Transverse colon (tissue), 4 donors: ENCODE results near the gene P2RX4. TPM values are rescaled to one million over a fixed set of nuclear protein-coding genes. Genes with fewer than 3 reads are reported as not detected.

Experiments
- DNase-seq: peaks from one replicate; pipeline ENCODE4 v3.0.0-alpha.2; 2019
- H3K27ac ChIP-seq, 4 donors: fragments of 200-600 bp; sonication (generic); 2 replicates each; pipeline ENCODE4 v1.5.1; 2016 to 2018; ENCODE audit warnings: inconsistent platforms in 4 of 4
- H3K27me3 ChIP-seq: fragments of 200-600 bp; sonication (generic); 2 replicates; pipeline ENCODE4 v1.5.1; 2017; ENCODE audit warnings: inconsistent platforms
- H3K36me3 ChIP-seq, 4 donors: fragments of 200-600 bp; sonication (generic); 2 replicates each; pipeline ENCODE4 v1.5.1; 2017 to 2019; ENCODE audit warnings: inconsistent platforms in 4 of 4
- H3K4me1 ChIP-seq, 4 donors: fragments of 200-600 bp; sonication (generic); 2 replicates each; pipeline ENCODE4 v1.5.1; 2017 to 2020; ENCODE audit warnings: inconsistent platforms in 4 of 4
- H3K4me3 ChIP-seq, 4 donors: fragments of 200-600 bp; sonication (generic); 1 replicate in 1 of 4; 2 replicates in 3 of 4; pipeline versions ENCODE4 v1.5.1 to v1.6.1; 2017 to 2019; ENCODE audit warnings: inconsistent platforms in 4 of 4
- H3K9me3 ChIP-seq, 2 donors: fragments of 200-600 bp; sonication (generic); 2 replicates each; pipeline ENCODE4 v1.5.1; 2017 to 2019; ENCODE audit warnings: inconsistent platforms in 2 of 2
- EP300 ChIP-seq: sonication (generic); formaldehyde crosslinking; IDR thresholded peaks from one replicate; pipeline ENCODE4 v1.6.1; 2017; ENCODE audit warnings: antibody characterized with exemption, low read depth
- POLR2A ChIP-seq: fragments of 450-650 bp; IDR thresholded peaks from one replicate; pipeline ENCODE4 v1.6.1; 2016; ENCODE audit warnings: antibody characterized with exemption, mild to moderate bottlenecking, moderate library complexity
- POLR2AphosphoS5 ChIP-seq, 3 donors: sonication (generic); formaldehyde crosslinking; IDR thresholded peaks; one replicate each; pipeline ENCODE4 v1.6.1; 2016; ENCODE audit warnings: antibody characterized with exemption in 3 of 3
- WGBS, 2 donors: methylation state at CpG; one replicate each; pipeline ENCODE4 v1.1.5; 2018; ENCODE audit warnings: low coverage in 1 of 2; 5-methylcytosine and 5-hydroxymethylcytosine counted together
- in situ Hi-C, 4 donors: fragments of 200-750 bp; cut with MboI; loops; one replicate each; pipeline versions ENCODE4 v1.15.0 to v1.15.1; 2017; ENCODE audit warnings: low sequenced_read_pairs in 3 of 4, low pct_ligation_motif_present in 1 of 4, low pct_unique_long_range_greater_than_20kb in 1 of 4
- intact Hi-C: fragments of 100-400 bp; cut with DNase I; formaldehyde crosslinking; loops from one replicate; pipeline ENCODE4 v1.15.1; 2023; ENCODE audit warnings: low total_unique reads
- total RNA-seq, 4 donors: library from RNA; depleted of rRNA; stranded (reverse); fragments of >200 nt; gene quantifications; one replicate each; pipeline ENCODE4 v1.1.0, GENCODE V29; 2016
- TF ChIP-seq, protein P1 (sequence below), 5 experiments: fragments of 200-600 bp in 3 of 5; fragments of 450-650 bp in 2 of 5; sonication (generic) in 3 of 5; IDR thresholded peaks; 1 replicate in 2 of 5; 2 replicates in 3 of 5; pipeline ENCODE4 v1.5.1; 2016 to 2017; ENCODE audit warnings: antibody characterized with exemption in 5 of 5, inconsistent platforms in 3 of 5, mild to moderate bottlenecking in 2 of 5, moderate library complexity in 1 of 5

P2RX4 gene
- total RNA-seq, 4 donors from 2014 or later, result 103 to 435 (median 217) TPM

DNA sequence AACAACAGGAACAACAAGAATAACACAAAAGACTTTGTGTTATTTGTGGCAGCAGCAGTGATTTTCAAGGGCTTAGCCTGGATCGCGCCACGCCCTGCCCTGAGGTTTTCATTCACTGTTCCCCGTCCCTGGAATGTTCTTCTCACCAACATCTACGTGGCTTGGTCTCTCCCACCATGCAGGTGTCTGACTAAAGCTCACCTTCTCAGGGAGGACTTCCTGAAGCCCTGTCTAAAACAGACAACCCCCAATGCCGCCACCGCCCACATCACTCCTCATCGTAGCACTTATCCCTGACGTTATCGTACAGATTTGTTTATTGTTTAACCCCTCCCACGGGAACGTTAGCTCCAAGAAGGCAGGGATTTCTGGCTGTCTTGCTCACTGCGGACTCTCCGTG, 40.4 kb downstream of the P2RX4 start:
- H3K27ac ChIP-seq, result no peak overlapping the region
- 83 to 100% methylated on average over 2 to 14 of the region's 14 CpGs for WGBS, 2 donors
- no peaks in the 10 kb centered on the region for H3K4me1 ChIP-seq
- DNase-seq, result no peak
- no peak overlapping the region for H3K4me3 ChIP-seq
- H3K9me3 ChIP-seq, result no peaks in the 10 kb centered on the region
- intact Hi-C loops, result no loop called here
- in situ Hi-C loops, result no loop called here
- TF ChIP-seq, protein P1, sequence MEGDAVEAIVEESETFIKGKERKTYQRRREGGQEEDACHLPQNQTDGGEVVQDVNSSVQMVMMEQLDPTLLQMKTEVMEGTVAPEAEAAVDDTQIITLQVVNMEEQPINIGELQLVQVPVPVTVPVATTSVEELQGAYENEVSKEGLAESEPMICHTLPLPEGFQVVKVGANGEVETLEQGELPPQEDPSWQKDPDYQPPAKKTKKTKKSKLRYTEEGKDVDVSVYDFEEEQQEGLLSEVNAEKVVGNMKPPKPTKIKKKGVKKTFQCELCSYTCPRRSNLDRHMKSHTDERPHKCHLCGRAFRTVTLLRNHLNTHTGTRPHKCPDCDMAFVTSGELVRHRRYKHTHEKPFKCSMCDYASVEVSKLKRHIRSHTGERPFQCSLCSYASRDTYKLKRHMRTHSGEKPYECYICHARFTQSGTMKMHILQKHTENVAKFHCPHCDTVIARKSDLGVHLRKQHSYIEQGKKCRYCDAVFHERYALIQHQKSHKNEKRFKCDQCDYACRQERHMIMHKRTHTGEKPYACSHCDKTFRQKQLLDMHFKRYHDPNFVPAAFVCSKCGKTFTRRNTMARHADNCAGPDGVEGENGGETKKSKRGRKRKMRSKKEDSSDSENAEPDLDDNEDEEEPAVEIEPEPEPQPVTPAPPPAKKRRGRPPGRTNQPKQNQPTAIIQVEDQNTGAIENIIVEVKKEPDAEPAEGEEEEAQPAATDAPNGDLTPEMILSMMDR (IDR thresholded peaks at IDR 0.05), result no peak
- TF ChIP-seq EP300 (no peak), POLR2A (no peak), POLR2AphosphoS5 (IDR thresholded peaks at IDR 0.05) (no peak)
- H3K27me3 ChIP-seq, result no peaks in the 10 kb centered on the region
- peaks cover 0 to 40% (median 8%) of the 10 kb centered on the region in 4 donors for H3K36me3 ChIP-seq

DNA sequence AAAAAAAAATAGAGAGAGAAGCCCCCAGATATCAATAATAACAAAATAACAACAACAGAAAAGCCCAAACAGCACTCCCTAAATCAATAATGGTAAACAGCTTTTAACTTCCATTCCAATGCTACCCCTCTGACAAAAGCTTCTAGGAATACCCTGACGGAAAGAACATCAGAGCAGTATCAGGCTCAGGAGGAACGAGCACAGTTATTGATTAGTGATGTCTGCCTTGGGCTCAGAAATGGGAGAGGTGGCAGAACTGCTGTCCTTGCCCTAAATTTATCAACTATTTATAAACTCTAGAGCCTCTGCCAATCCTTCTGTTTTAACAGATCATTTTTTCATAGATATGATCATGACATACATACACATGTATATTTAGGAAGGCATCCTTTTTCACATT, 41.9 kb downstream of the P2RX4 start:
- intact Hi-C loops, result no loop called here
- in situ Hi-C loops, result no loop called here
- 67 to 75% methylated on average over 2 of the region's 2 CpGs for WGBS, 2 donors
- H3K4me3 ChIP-seq, result no peak overlapping the region
- no peak for DNase-seq
- no peaks in the 10 kb centered on the region for H3K4me1 ChIP-seq
- no peaks in the 10 kb centered on the region for H3K27me3 ChIP-seq
- H3K9me3 ChIP-seq, result no peaks in the 10 kb centered on the region
- TF ChIP-seq POLR2AphosphoS5 (IDR thresholded peaks at IDR 0.05), result no peak
- H3K36me3 ChIP-seq, result peaks cover 0 to 40% (median 9%) of the 10 kb centered on the region in 4 donors
- H3K27ac ChIP-seq, result no peak overlapping the region

DNA sequence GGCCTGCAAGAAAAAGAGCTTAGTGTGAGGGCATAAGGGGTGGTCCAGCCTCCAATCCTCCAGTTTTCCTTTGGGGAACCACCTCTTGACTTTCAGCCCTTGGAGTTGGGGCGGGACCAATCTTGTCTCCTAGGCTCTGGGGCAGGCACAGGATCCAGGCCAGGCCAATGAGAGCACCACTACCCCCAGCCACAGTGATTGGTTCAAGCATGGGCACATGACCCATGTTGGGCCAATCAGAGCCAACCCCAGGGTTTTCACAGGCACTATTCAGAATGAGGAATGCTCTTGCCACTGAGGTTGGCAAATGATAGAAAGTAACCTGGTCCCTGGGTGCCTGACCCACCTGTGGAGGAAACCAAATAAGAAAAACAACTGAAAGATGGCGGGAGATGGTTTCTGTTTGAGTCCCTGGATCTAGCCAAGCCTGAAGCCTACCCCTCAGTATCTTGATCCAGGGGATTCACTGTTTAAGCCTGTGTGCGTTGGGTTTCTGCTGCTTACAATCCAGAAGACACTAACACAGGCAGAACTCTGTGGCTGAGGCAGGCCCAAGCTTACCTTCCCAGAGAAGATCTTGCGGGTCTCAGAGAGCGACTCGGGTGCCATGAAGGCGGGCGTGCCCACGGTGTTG, 42.9 kb downstream of the P2RX4 start:
- Histone ChIP-seq H3K27ac (no peak overlapping the region), H3K27me3 (no peaks in the 10 kb centered on the region), H3K9me3 (no peaks in the 10 kb centered on the region), H3K4me3 (no peak overlapping the region), H3K36me3 (peaks cover 0 to 40% (median 10%) of the 10 kb centered on the region in 4 donors), H3K4me1 (no peaks in the 10 kb centered on the region)
- intact Hi-C loops (no loop called here), in situ Hi-C loops (no loop called here)
- DNase-seq, result no peak
- 98 to 100% methylated on average over 1 to 9 of the region's 9 CpGs for WGBS, 2 donors
- TF ChIP-seq, protein P1 (IDR thresholded peaks at IDR 0.05), result no peak
- TF ChIP-seq POLR2AphosphoS5 (IDR thresholded peaks at IDR 0.05), result no peak
- TF ChIP-seq EP300, result no peak
- TF ChIP-seq POLR2A, result no peak

DNA sequence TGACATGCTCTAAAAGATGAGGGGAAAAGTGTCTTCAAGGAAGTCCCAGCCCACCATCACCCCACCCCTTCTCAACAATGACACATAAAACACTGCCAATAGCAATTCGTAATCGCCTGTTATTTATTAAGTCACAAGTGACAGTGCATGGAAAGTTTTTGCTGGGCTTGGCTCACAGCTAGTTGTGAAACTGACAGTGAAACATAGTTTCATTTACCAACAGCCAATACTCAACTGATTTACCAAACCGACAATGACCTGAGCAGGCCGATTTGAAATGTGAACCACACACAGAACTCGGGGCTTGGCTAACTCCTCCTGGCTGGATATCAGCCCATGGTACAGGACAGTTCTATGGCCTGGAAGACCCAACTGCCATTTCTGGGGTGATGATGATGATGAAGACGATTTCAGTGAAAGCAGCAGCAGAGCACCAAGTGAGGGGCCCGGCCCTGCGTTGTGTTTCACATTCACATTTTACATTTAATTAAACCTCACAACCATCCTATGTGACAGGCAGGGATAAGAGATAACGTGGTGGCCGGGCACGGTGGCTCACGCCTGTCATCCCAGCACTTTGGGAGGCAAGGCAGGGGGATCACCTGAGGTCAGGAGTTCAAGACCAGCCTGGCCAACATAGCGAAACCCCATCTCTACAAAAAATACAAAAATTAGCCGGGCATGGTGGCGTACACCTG, 43.9 kb downstream of the P2RX4 start:
- WGBS, 2 donors, result 92 to 94% methylated on average over 13 to 15 of the region's 15 CpGs

More for the DNA sequence above, 43.9 kb downstream of the P2RX4 start:
- in situ Hi-C loops, result no loop called here
- Histone ChIP-seq H3K4me1 (no peaks in the 10 kb centered on the region), H3K4me3 (no peak overlapping the region), H3K27ac (no peak overlapping the region), H3K27me3 (no peaks in the 10 kb centered on the region), H3K9me3 (no peaks in the 10 kb centered on the region), H3K36me3 (peaks cover 0 to 40% (median 8%) of the 10 kb centered on the region in 4 donors)
- no peak for DNase-seq
- TF ChIP-seq, protein P1 (IDR thresholded peaks at IDR 0.05), result no peak
- TF ChIP-seq POLR2AphosphoS5 (IDR thresholded peaks at IDR 0.05) (no peak), EP300 (no peak), POLR2A (no peak)
- intact Hi-C loops, result no loop called here
